ENCODE data around the gene ZNRF1.

ZNRF1 gene

DNA sequence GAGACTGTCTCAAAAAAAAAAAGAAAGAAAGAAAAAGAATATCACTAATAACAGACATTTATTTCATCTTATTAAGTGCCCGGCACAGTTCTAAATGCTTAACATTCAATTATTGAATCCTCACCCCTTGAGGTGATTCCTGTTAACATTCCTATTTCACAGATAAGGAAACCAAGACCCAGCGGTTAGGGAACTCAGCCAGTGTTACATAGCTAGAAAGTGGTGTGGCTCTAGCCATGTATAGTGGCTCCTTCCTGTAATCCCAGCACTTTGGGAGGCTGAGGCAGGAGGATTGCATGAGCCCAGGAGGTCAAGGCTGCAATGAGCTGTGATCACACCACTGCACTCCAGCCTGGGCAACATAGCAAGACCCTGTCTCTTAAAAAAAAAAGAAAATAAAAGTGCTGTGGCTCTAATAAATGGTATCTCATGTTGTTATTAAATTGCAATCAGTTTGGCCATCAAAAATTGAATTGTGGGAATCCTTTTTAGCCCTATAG, 28.1 kb downstream of the ZNRF1 start:
- DNase-seq (ENCODE audit: insufficient read length, low spot score): no peak
- TF ChIP-seq, protein P1, sequence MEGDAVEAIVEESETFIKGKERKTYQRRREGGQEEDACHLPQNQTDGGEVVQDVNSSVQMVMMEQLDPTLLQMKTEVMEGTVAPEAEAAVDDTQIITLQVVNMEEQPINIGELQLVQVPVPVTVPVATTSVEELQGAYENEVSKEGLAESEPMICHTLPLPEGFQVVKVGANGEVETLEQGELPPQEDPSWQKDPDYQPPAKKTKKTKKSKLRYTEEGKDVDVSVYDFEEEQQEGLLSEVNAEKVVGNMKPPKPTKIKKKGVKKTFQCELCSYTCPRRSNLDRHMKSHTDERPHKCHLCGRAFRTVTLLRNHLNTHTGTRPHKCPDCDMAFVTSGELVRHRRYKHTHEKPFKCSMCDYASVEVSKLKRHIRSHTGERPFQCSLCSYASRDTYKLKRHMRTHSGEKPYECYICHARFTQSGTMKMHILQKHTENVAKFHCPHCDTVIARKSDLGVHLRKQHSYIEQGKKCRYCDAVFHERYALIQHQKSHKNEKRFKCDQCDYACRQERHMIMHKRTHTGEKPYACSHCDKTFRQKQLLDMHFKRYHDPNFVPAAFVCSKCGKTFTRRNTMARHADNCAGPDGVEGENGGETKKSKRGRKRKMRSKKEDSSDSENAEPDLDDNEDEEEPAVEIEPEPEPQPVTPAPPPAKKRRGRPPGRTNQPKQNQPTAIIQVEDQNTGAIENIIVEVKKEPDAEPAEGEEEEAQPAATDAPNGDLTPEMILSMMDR (IDR thresholded peaks at IDR 0.05; ENCODE audit: insufficient read depth, missing control alignments): no peak
- no peak for FAIRE-seq

DNA sequence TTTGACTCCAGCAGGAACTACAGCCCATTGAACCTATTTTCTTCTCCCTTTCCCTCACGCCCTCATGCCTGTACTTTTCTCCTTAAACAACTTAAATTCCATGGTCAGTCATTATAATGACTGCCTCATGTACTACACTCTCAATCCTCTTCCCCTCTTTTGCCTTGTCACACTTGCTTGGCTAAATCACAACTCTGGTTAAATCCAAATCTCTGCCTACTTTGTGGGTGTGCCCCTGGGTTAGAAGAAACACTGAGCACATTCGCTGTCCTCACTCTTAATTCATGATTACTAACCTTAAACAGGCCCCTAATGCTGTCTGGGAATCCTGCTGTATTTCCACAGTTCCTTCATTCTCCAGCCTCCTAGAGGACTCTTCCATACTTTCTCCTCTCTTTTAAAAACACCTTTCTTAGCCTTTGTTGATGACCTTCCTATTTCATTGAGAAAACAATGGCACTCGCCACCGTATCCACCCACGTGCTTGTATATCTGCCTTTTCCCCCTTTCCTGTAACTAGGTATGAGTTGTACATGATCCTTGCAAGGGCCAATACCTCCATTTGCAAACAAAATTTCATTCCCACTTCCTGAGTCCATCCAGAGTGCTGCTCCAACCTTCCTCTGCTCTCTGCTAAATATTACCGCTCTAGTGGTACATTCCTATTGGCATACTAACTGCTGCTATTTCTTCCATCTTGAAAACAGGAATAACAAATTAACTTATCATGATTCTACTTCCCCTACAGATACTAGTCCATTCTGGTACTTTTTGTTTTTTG, 28.9 kb downstream of the ZNRF1 start:
- no peak for FAIRE-seq
- DNase-seq (ENCODE audit: insufficient read length, low spot score): no peak
- TF ChIP-seq, protein P1 (IDR thresholded peaks at IDR 0.05; ENCODE audit: insufficient read depth, missing control alignments): no peak

DNA sequence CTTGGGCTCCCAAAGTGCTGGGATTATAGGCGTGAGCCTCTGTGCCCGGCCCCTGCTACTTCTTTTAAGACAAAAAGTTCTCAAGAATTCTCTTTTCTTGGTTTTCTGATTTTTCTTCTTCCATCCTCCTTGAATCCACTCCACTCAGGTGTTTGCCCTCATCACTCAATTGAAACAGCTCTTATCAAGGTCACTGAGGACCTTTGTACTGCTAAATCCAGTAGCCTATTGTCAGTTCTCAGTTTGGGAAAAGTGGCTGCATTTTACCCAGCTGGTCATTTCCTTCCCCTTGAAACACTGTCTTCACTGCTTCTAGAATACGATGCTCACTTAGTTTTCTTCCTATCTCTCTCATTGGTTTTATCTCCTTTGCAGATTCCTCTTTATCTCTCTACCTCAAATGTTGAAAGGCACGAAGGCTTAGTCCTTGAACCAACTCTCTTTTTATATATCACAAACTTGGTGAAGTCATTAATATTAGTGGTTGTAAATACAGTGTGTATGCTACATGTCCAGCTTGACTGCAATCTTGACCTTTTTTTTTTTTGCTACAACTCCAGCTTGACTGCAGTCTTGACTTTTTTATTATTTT, 29.8 kb downstream of the ZNRF1 start:
- no peak for DNase-seq (ENCODE audit: insufficient read length, low spot score)
- TF ChIP-seq, protein P1 (IDR thresholded peaks at IDR 0.05; ENCODE audit: insufficient read depth, missing control alignments): no peak
- FAIRE-seq: no peak

DNA sequence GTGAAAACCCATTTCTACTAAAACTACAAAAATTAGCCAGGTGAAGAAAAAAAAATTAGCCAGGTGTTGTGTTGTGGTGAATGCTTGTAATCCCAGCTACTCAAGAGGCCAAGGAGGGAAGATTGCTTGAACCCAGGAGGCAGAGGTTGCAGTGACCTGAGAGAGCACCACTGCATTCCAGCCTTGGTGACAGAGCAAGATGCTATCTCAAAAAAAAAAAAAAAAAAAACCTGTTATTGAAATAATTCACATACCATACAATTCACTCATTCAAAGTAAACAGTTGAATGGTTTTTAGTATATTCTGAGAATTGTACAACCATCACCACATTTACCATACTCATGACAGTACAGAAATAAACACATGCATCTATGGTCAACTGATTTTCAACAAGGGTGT, 31.0 kb downstream of the ZNRF1 start:
- TF ChIP-seq, protein P1 (IDR thresholded peaks at IDR 0.05; ENCODE audit: insufficient read depth, missing control alignments): no peak
- FAIRE-seq: no peak
- DNase-seq (ENCODE audit: insufficient read length, low spot score): no peak

DNA sequence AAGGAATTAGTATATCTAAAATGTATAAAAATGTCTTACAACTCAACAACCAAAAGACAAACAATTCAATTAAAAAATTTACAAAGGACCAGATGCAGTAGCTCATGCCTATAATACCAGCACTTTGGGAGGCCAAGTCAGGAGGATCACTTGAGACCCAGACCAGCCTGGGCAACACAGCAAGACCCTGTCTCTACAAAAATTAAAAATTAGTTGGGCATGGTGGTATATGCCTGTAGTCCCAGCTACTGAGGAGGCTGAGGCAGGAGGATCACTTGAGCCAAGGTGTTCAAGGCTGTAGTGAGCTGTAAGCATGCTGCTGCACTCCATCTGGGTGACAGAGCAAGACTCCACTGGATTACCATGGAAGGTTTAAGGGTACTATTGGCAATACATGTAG, 33.8 kb downstream of the ZNRF1 start:
- no peak for FAIRE-seq
- DNase-seq (ENCODE audit: insufficient read length, low spot score): no peak
- TF ChIP-seq, protein P1 (IDR thresholded peaks at IDR 0.05; ENCODE audit: insufficient read depth, missing control alignments): no peak

DNA sequence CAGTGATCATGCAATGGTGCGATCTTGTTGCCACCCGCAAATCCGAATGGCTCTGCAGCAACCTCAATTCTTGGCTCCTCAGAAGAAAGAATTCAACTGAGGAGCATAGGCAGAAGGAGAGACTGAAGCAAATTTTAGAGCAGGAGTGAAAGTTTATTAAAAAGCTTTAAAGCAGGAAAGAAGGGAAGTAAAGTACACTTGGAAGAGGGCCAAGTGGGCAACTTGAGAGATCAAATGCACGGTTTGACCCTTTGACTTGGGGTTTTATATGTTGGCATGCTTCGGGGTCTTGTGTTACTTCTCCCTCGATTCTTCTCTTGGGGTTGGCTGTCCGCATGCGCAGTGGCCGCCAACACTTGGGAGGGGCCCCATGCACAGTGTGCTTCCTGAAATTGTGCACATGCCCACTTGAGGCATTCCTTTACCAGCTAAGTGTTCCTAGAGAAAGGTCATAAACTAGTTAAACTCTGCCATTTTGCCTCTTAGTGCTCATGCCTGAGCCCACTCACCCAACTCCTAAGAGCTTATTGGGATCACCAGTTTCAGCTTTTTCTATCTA, 36.7 kb downstream of the ZNRF1 start:
- DNase-seq (ENCODE audit: insufficient read length, low spot score) (no peak), FAIRE-seq (no peak)
- TF ChIP-seq, protein P1 (IDR thresholded peaks at IDR 0.05; ENCODE audit: insufficient read depth, missing control alignments): no peak
